GM18858 (cell line): ENCODE results near the gene ZIC2.

Experiments used
- ATAC-seq: cut with Tn5 transposase; IDR thresholded peaks from one replicate; pipeline ENCODE4 v1.9.1; 2021; ENCODE audit not compliant: unreplicated experiment

Gene ZIC2

GRCh38 chr13:99959127-99959539 lies 22.5 kb upstream of the ZIC2 start:
- ATAC-seq = no peak

GRCh38 chr13:99959540-99960230 lies 21.9 kb upstream of the ZIC2 start:
- ATAC-seq = no peak

- no peak for ATAC-seq
These were observed 20.8 kb upstream of the ZIC2 start for GRCh38 chr13:99960663-99961311.

- no peak for ATAC-seq
These were observed 19.9 kb upstream of the ZIC2 start for GRCh38 chr13:99961636-99962035.

GRCh38 chr13:99962242-99962641 lies 19.3 kb upstream of the ZIC2 start:
- no peak for ATAC-seq

- ATAC-seq = no peak
These were observed 17.7 kb upstream of the ZIC2 start for GRCh38 chr13:99963816-99964339.

- ATAC-seq = no peak
These were observed 16.1 kb upstream of the ZIC2 start for GRCh38 chr13:99965329-99966000.

- no peak for ATAC-seq
These were observed 15.3 kb upstream of the ZIC2 start for GRCh38 chr13:99966064-99966805.

GRCh38 chr13:99967498-99967868 lies 14.1 kb upstream of the ZIC2 start:
- ATAC-seq = no peak

- no peak for ATAC-seq
These were observed 13.6 kb upstream of the ZIC2 start for GRCh38 chr13:99967869-99968520.

GRCh38 chr13:99968521-99969452 lies 12.8 kb upstream of the ZIC2 start:
- no peak for ATAC-seq

- no peak for ATAC-seq
These were observed 12.1 kb upstream of the ZIC2 start for GRCh38 chr13:99969453-99969918.

GRCh38 chr13:99969919-99970650 lies 11.5 kb upstream of the ZIC2 start:
- ATAC-seq = no peak

- ATAC-seq = no peak
These were observed 10.7 kb upstream of the ZIC2 start for GRCh38 chr13:99970651-99971575.

GRCh38 chr13:99971576-99972189 lies 9.9 kb upstream of the ZIC2 start, which contains the start of gene ZIC5:
ZIC5 (minus strand) TSS chr13:99971767; CDS start chr13:99971603, 164 bp downstream.
- no peak for ATAC-seq

- no peak for ATAC-seq
These were observed 9.3 kb upstream of the ZIC2 start for GRCh38 chr13:99972190-99972731.
